ENCODE results near the gene AFF3. TPM values are rescaled to one million over a fixed set of nuclear protein-coding genes. Genes with fewer than 3 reads are reported as not detected.

The AFF3 gene
- total and polyA plus RNA-seq, 2 of the 8 experiments (the other 6 are each of a cell fraction or from before 2014, with no cell fraction given), result 0.27 to 3.0 TPM

DNA sequence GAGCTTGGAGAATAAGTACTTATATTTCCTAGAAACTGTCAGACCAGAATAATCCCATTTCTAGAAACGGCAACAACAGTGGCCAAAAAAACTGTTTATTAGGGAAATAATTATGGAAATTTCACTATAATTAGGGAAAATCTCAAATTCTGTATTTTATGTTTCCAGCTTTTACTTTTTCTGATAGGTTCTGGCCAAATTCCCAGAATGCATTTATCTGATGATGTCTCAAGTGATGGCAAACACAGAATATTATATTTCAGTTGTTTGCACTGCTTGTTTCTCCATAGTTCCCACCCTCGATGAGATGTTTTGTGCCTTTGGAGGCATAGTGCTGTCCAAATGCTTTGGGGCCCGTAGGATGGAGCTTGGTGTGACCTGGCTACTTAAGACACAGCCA is 66.9 kb downstream of the AFF3 start:
- Histone ChIP-seq H3K79me2 (ENCODE audit: control insufficient read depth in 1 of 2, insufficient read depth in 2 of 2, low read length in 2 of 2) (no peaks in the 10 kb centered on the region), H2BK12ac (ENCODE audit: low read depth, low read length) (no peak overlapping the region), H2AFZ (ENCODE audit: low read length) (no peak overlapping the region), H3K9ac (replicated peaks in 1 of 4; ENCODE audit: extremely low read depth in 1 of 4, low read depth in 3 of 4, low read length in 3 of 4) (no peak overlapping the region), H2AK5ac (ENCODE audit: low read depth, low read length) (no peak overlapping the region), H3K27me3 (replicated peaks in 1 of 4; ENCODE audit: control insufficient read depth in 3 of 4, extremely low read depth in 1 of 4, insufficient read depth in 3 of 4, low read length in 3 of 4) (peaks cover 0 to 2% (median 0%) of the 10 kb centered on the region in 4 experiments; a peak in 3 of 7 replicates), H3K23ac (ENCODE audit: insufficient read length) (no peak overlapping the region), H2BK15ac (ENCODE audit: low read length) (no peak overlapping the region), H3K56ac (replicated peaks; ENCODE audit: insufficient read length, low read depth, low read length) (no peak overlapping the region), H3K4me1 (replicated peaks in 1 of 4; ENCODE audit: control insufficient read depth in 3 of 4, insufficient read depth in 4 of 4, low read length in 3 of 4) (no peaks in the 10 kb centered on the region), H2BK5ac (ENCODE audit: low read depth, low read length) (no peak overlapping the region), H3K18ac (ENCODE audit: extremely low read depth, low read length) (no peak overlapping the region), H3K23me2 (ENCODE audit: low read depth, low read length) (no peaks in the 10 kb centered on the region), H3K9me3 (ENCODE audit: insufficient read depth in 2 of 2, low read depth in 1 of 2, low read length in 1 of 2) (no peaks in the 10 kb centered on the region), H3K4me2 (ENCODE audit: insufficient read depth in 1 of 2, low read depth in 2 of 2, low read length in 2 of 2) (no peak overlapping the region), H3K4me3 (ENCODE audit: extremely low read depth in 1 of 4, insufficient read depth in 2 of 4, low read depth in 3 of 4, low read length in 4 of 4) (no peak overlapping the region), H4K5ac (ENCODE audit: insufficient read length, low read depth, low read length) (no peak overlapping the region), H4K91ac (replicated peaks; ENCODE audit: insufficient read length, low read length) (no peak overlapping the region), H3K27ac (ENCODE audit: low read depth, low read length) (no peak overlapping the region), H3K36me3 (ENCODE audit: control insufficient read depth in 2 of 4, insufficient read depth in 4 of 4, low read length in 3 of 4) (no peaks in the 10 kb centered on the region), H4K20me1 (replicated peaks in 1 of 2; ENCODE audit: control insufficient read depth in 1 of 2, insufficient read depth in 2 of 2, low read length in 2 of 2) (no peaks in the 10 kb centered on the region), H2BK120ac (replicated peaks; ENCODE audit: low read depth, low read length) (no peak overlapping the region), H4K8ac (ENCODE audit: extremely low read depth, insufficient read depth, low read length) (no peak overlapping the region; the same call in 1 of the 2 replicates), H3K79me1 (ENCODE audit: low read depth, low read length) (no peaks in the 10 kb centered on the region), H3K4ac (replicated peaks; ENCODE audit: insufficient read length, low read depth, low read length) (no peak overlapping the region), H2BK20ac (ENCODE audit: low read length) (no peak overlapping the region), H3K14ac (ENCODE audit: insufficient read length) (no peak overlapping the region)
- ChIA-PET POLR2A (ENCODE audit: partially characterized antibody) (no interaction called here), CTCF (ENCODE audit: partially characterized antibody) (interaction anchor here (1.2 to 1.3 kb wide), 3 partner anchors 25 to 187 kb away, joined by 3 read pairs; no protein-coding TSS in a partner anchor)
- DNase-seq (ENCODE audit: low read depth in 1 of 2, low spot score in 2 of 2) (no peak), FAIRE-seq (no peak)
- WGBS, 2 experiments (ENCODE audit: extremely low coverage in 1 of 2, insufficient coverage in 1 of 2, insufficient read length in 1 of 2, insufficient replicate concordance in 2 of 2, low coverage in 1 of 2, low lambda C conversion rate in 2 of 2, missing lambda C conversion rate in 1 of 2), result 92% methylated on average over 3 of the region's 3 CpGs; no CpG with 5 or more reads in 1 of the 2 experiments
- no peak for TF ChIP-seq SIN3A (conservative IDR thresholded peaks at IDR 0.05 in 1 of 2, IDR thresholded peaks at IDR 0.05 in 1 of 2; ENCODE audit: low read depth in 1 of 2, low read length in 2 of 2)
- TF ChIP-seq, protein P1, sequence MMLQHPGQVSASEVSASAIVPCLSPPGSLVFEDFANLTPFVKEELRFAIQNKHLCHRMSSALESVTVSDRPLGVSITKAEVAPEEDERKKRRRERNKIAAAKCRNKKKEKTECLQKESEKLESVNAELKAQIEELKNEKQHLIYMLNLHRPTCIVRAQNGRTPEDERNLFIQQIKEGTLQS (IDR thresholded peaks at IDR 0.05; ENCODE audit: insufficient read depth, low read depth, low read length), result no peak
- no peak for TF ChIP-seq KDM1A (IDR thresholded peaks at IDR 0.05; ENCODE audit: borderline replicate concordance, low read length)
- TF ChIP-seq FOSL1 (IDR thresholded peaks at IDR 0.05; ENCODE audit: insufficient read depth, low read depth, low read length), result no peak
- no peak for TF ChIP-seq CHD1 (IDR thresholded peaks at IDR 0.05; ENCODE audit: low read depth, low read length)
- no peak for TF ChIP-seq JUND (IDR thresholded peaks at IDR 0.05; ENCODE audit: low read length)
- TF ChIP-seq HDAC2 (IDR thresholded peaks at IDR 0.05; ENCODE audit: borderline replicate concordance in 1 of 2, low read depth in 2 of 2, low read length in 2 of 2), result no peak
- no peak for TF ChIP-seq ZNF274 (IDR thresholded peaks at IDR 0.05; ENCODE audit: borderline replicate concordance, extremely low read depth, low read length)
- no peak for TF ChIP-seq POU5F1 (IDR thresholded peaks at IDR 0.05; ENCODE audit: low read depth, low read length)
- TF ChIP-seq RBBP5 (IDR thresholded peaks at IDR 0.05; ENCODE audit: borderline replicate concordance, low read depth, low read length), result no peak
- no peak for TF ChIP-seq NANOG (IDR thresholded peaks at IDR 0.05; ENCODE audit: insufficient read depth, low read depth, low read length, poor library complexity, severe bottlenecking)
- no peak for TF ChIP-seq RAD21 (IDR thresholded peaks at IDR 0.05 in 1 of 2, conservative IDR thresholded peaks at IDR 0.05 in 1 of 2; ENCODE audit: low read depth in 2 of 2, low read length in 2 of 2)
- no peak for TF ChIP-seq CBX5 (IDR thresholded peaks at IDR 0.05; ENCODE audit: low read depth, low read length)
